Measurements from ENCODE around the gene ARF6.
"Not testable (repeated sequence)": the region's sequence is repeated elsewhere in the genome, so short reads cannot be mapped to it uniquely, and the experiment has no call there.

Gene ARF6

GRCh38 chr14:49880267-49881064, 12.4 kb upstream of the ARF6 start:
- Histone ChIP-seq H3K4me3 (ENCODE audit: low read length) (no peak overlapping the region), H3K36me3 (ENCODE audit: insufficient read depth, low read depth, low read length) (no peaks in the 10 kb centered on the region), H3K27me3 (ENCODE audit: insufficient read depth, low read length) (no peaks in the 10 kb centered on the region), H3K9me3 (ENCODE audit: insufficient read depth, low read depth, low read length) (no peaks in the 10 kb centered on the region), H3K27ac (ENCODE audit: low read length) (no peak overlapping the region), H3K9ac (ENCODE audit: low read depth, low read length) (no peak overlapping the region), H3K4me1 (ENCODE audit: insufficient read depth, low read length) (peaks cover 7% of the 10 kb centered on the region; the same call in 1 of the 2 replicates)

- Histone ChIP-seq H3K36me3 (ENCODE audit: insufficient read depth, low read depth, low read length) (no peaks in the 10 kb centered on the region), H3K4me1 (ENCODE audit: insufficient read depth, low read length) (peaks cover 7% of the 10 kb centered on the region; the same call in 1 of the 2 replicates), H3K27ac (ENCODE audit: low read length) (no peak overlapping the region), H3K27me3 (ENCODE audit: insufficient read depth, low read length) (no peaks in the 10 kb centered on the region), H3K9ac (ENCODE audit: low read depth, low read length) (no peak overlapping the region), H3K4me3 (ENCODE audit: low read length) (no peak overlapping the region), H3K9me3 (ENCODE audit: insufficient read depth, low read depth, low read length) (no peaks in the 10 kb centered on the region)
Measured at GRCh38 chr14:49881350-49882001, 11.4 kb upstream of the ARF6 start.

DNA sequence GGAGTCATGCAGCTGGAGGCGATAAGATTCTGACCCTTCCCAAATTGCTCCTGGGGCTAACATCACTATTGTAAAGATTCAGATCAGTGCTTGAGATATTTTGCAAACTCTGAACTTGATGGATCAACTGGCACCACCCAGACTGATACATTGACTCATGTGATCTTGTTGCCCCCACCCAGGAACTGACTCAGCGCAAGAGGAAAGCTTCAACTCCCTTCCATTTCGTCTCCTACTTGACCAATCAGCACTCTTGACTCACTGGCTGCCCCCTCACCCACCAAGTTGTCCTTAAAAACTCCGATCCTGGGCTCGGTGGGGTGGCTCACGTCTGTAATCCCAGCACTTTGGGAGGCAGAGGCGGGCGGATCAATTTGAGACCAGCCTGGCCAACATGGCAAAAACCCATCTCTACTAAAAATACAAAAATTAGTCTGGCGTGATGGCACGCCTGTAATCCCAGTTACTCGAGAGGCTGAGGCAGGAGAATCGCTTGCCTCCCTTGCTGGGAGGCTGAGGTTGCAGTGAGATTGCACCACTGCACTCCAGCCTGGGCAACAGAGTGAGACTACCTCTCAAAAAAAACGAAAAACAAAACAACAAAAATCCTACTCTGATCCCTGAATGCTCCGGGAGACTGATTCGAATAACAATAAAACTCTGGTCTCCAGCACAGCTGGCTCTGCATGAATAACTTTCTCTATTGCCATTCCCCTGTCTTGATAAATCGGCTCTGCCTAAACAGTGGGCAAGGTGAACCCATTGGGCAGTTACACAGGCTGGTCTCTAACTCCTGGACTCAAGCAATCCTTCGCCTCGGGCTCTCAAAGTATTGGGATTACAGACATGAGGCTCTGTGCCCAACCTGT, 9.8 kb upstream of the ARF6 start:
- H3K4me3 ChIP-seq (ENCODE audit: low read length): peak overlapping the region; percentile 27; the same call in 1 of the 2 replicates
- no peaks in the 10 kb centered on the region for H3K36me3 ChIP-seq (ENCODE audit: insufficient read depth, low read depth, low read length)
- H3K4me1 ChIP-seq (ENCODE audit: insufficient read depth, low read length): peaks cover 7% of the 10 kb centered on the region; the same call in 1 of the 2 replicates
- no peak overlapping the region for H3K27ac ChIP-seq (ENCODE audit: low read length)
- no peaks in the 10 kb centered on the region for H3K27me3 ChIP-seq (ENCODE audit: insufficient read depth, low read length)
- H3K9ac ChIP-seq (ENCODE audit: low read depth, low read length): no peak overlapping the region
- H3K9me3 ChIP-seq (ENCODE audit: insufficient read depth, low read depth, low read length): no peaks in the 10 kb centered on the region

DNA sequence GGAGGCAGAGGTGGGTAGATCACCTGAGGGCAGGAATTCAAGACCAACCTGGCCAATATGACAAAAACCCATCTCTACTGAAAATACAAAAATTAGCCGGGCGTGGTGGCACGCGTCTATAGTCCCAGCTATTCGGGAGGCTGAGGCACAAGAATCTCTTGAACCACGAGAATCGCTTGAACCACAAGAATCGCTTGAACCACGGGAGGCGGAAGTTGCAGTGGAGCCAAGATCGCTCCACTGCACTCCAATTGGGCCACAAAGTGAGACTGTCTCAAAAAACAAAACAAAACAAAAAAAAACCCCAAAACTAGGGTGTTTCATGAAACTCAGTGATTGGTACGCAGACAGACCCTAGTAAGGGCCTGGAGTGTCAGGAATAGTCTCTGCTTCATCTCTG, 6.4 kb upstream of the ARF6 start:
- no peaks in the 10 kb centered on the region for H3K27me3 ChIP-seq (ENCODE audit: insufficient read depth, low read length)
- H3K36me3 ChIP-seq (ENCODE audit: insufficient read depth, low read depth, low read length): no peaks in the 10 kb centered on the region
- peaks cover 7% of the 10 kb centered on the region; the same call in 1 of the 2 replicates for H3K4me1 ChIP-seq (ENCODE audit: insufficient read depth, low read length)
- H3K4me3 ChIP-seq (ENCODE audit: low read length): no peak overlapping the region
- H3K9me3 ChIP-seq (ENCODE audit: insufficient read depth, low read depth, low read length): no peaks in the 10 kb centered on the region
- no peak overlapping the region for H3K9ac ChIP-seq (ENCODE audit: low read depth, low read length)
- no peak overlapping the region for H3K27ac ChIP-seq (ENCODE audit: low read length)

DNA sequence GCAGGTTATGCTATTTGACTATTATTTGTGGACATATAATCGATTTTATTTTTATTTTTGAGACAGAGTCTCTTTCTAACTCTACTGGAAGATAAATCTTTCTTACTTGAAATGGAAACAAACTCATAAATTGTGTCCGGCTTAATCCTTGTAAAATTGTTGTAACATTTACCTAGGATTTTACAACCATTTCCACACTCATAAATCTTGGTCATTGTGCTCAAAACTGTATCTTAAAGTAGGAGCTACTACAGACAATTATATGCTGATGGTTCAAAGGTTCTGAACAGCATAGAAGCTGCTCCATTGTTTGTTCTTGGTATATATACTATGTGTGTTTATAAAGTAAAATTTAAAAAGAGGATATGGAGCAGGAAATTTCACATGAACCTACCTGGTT, 4.6 kb upstream of the ARF6 start:
- no peak overlapping the region for H3K9ac ChIP-seq (ENCODE audit: low read depth, low read length)
- no peak overlapping the region for H3K27ac ChIP-seq (ENCODE audit: low read length)
- peaks cover 7% of the 10 kb centered on the region; the same call in 1 of the 2 replicates for H3K4me1 ChIP-seq (ENCODE audit: insufficient read depth, low read length)
- no peaks in the 10 kb centered on the region for H3K27me3 ChIP-seq (ENCODE audit: insufficient read depth, low read length)
- no peaks in the 10 kb centered on the region for H3K9me3 ChIP-seq (ENCODE audit: insufficient read depth, low read depth, low read length)
- no peak overlapping the region for H3K4me3 ChIP-seq (ENCODE audit: low read length)
- H3K36me3 ChIP-seq (ENCODE audit: insufficient read depth, low read depth, low read length): no peaks in the 10 kb centered on the region

GRCh38 chr14:49892301-49892635, 614 bp upstream of the ARF6 start:
- Histone ChIP-seq H3K9me3 (ENCODE audit: insufficient read depth, low read depth, low read length) (no peaks in the 10 kb centered on the region), H3K4me3 (ENCODE audit: low read length) (peak overlapping the region; percentile 91), H3K9ac (ENCODE audit: low read depth, low read length) (peak overlapping the region; percentile 98), H3K27me3 (ENCODE audit: insufficient read depth, low read length) (no peaks in the 10 kb centered on the region), H3K27ac (ENCODE audit: low read length) (peak overlapping the region; percentile 63), H3K36me3 (ENCODE audit: insufficient read depth, low read depth, low read length) (peaks cover 27% of the 10 kb centered on the region), H3K4me1 (ENCODE audit: insufficient read depth, low read length) (peaks cover 12% of the 10 kb centered on the region; the same call in 1 of the 2 replicates)

DNA sequence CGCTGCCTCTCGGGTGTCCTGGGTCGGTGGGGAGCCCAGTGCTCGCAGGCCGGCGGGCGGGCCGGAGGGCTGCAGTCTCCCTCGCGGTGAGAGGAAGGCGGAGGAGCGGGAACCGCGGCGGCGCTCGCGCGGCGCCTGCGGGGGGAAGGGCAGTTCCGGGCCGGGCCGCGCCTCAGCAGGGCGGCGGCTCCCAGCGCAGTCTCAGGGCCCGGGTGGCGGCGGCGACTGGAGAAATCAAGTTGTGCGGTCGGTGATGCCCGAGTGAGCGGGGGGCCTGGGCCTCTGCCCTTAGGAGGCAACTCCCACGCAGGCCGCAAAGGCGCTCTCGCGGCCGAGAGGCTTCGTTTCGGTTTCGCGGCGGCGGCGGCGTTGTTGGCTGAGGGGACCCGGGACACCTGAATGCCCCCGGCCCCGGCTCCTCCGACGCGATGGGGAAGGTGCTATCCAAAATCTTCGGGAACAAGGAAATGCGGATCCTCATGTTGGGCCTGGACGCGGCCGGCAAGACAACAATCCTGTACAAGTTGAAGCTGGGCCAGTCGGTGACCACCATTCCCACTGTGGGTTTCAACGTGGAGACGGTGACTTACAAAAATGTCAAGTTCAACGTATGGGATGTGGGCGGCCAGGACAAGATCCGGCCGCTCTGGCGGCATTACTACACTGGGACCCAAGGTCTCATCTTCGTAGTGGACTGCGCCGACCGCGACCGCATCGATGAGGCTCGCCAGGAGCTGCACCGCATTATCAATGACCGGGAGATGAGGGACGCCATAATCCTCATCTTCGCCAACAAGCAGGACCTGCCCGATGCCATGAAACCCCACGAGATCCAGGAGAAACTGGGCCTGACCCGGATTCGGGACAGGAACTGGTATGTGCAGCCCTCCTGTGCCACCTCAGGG, 679 bp downstream of the ARF6 start:
- peaks cover 12% of the 10 kb centered on the region; the same call in 1 of the 2 replicates for H3K4me1 ChIP-seq (ENCODE audit: insufficient read depth, low read length)
- no peaks in the 10 kb centered on the region for H3K27me3 ChIP-seq (ENCODE audit: insufficient read depth, low read length)
- H3K4me3 ChIP-seq (ENCODE audit: low read length): peak overlapping the region; percentile 91
- no peaks in the 10 kb centered on the region for H3K9me3 ChIP-seq (ENCODE audit: insufficient read depth, low read depth, low read length)
- H3K36me3 ChIP-seq (ENCODE audit: insufficient read depth, low read depth, low read length): peaks cover 27% of the 10 kb centered on the region
- peak overlapping the region; percentile 98 for H3K9ac ChIP-seq (ENCODE audit: low read depth, low read length)
- peak overlapping the region; percentile 90 for H3K27ac ChIP-seq (ENCODE audit: low read length)

- H3K9ac ChIP-seq (ENCODE audit: low read depth, low read length): peak overlapping the region; percentile 98; the same call in 1 of the 2 replicates
- H3K4me1 ChIP-seq (ENCODE audit: insufficient read depth, low read length): peaks cover 12% of the 10 kb centered on the region; the same call in 1 of the 2 replicates
- peak overlapping the region; percentile 5 for H3K27ac ChIP-seq (ENCODE audit: low read length)
- peak overlapping the region; percentile 91 for H3K4me3 ChIP-seq (ENCODE audit: low read length)
- not testable (repeated sequence) for H3K9me3 ChIP-seq (ENCODE audit: insufficient read depth, low read depth, low read length); H3K27me3 ChIP-seq (ENCODE audit: insufficient read depth, low read length)
- peaks cover 27% of the 10 kb centered on the region for H3K36me3 ChIP-seq (ENCODE audit: insufficient read depth, low read depth, low read length)
Measured at GRCh38 chr14:49894214-49895107, 1.6 kb downstream of the ARF6 start.

- no peaks in the 10 kb centered on the region for H3K27me3 ChIP-seq (ENCODE audit: insufficient read depth, low read length)
- H3K9me3 ChIP-seq (ENCODE audit: insufficient read depth, low read depth, low read length): no peaks in the 10 kb centered on the region
- no peak overlapping the region for H3K27ac ChIP-seq (ENCODE audit: low read length)
- H3K4me1 ChIP-seq (ENCODE audit: insufficient read depth, low read length): peaks cover 12% of the 10 kb centered on the region; the same call in 1 of the 2 replicates
- peaks cover 27% of the 10 kb centered on the region for H3K36me3 ChIP-seq (ENCODE audit: insufficient read depth, low read depth, low read length)
- peak overlapping the region; percentile 37; the same call in 1 of the 2 replicates for H3K9ac ChIP-seq (ENCODE audit: low read depth, low read length)
- H3K4me3 ChIP-seq (ENCODE audit: low read length): peak overlapping the region; percentile 91
Measured at GRCh38 chr14:49895480-49895879, 2.6 kb downstream of the ARF6 start.

DNA sequence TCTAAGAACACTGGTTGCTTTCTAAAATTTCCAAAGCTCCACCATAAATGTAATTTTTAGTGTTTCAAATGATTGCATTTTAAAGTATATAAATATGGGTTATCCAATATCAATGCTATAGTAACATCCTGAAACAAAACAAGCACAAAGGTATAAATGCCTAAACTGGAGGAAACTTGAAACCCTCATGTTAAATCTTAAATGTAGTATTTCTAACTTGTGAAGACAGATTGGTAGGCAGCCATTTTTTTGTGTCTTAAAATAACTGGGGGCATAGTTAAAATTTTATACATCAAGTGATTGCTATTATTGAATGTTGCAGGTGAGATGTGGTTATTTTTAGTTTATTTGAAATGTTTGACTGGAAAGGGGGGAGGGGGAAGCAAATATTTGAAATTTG, 3.4 kb downstream of the ARF6 start:
- H3K27me3 ChIP-seq (ENCODE audit: insufficient read depth, low read length); H3K9me3 ChIP-seq (ENCODE audit: insufficient read depth, low read depth, low read length); H3K27ac ChIP-seq (ENCODE audit: low read length): not testable (repeated sequence)
- H3K9ac ChIP-seq (ENCODE audit: low read depth, low read length): 0 out of 2 replicates have a peak overlapping the region, but pooled peaks have one; percentile 37
- H3K36me3 ChIP-seq (ENCODE audit: insufficient read depth, low read depth, low read length): peaks cover 27% of the 10 kb centered on the region
- peak overlapping the region; percentile 91 for H3K4me3 ChIP-seq (ENCODE audit: low read length)
- H3K4me1 ChIP-seq (ENCODE audit: insufficient read depth, low read length): peaks cover 12% of the 10 kb centered on the region; the same call in 1 of the 2 replicates

Data from iPS-20b (cell line).